Measurements from ENCODE around the gene ITPR3. TPM values are rescaled to one million over a fixed set of nuclear protein-coding genes. Genes with fewer than 3 reads are reported as not detected.
A peak's percentile ranks its signal among the peaks of the same experiment; 100 is the strongest.

The ITPR3 gene
- total and polyA plus RNA-seq, 2 of the 13 experiments (the other 11 are each of a cell fraction or from before 2014, with no cell fraction given): 3.8 to 21.4 TPM

GRCh38 chr6:33585403-33586107 lies 35.6 kb upstream of the ITPR3 start (continued):
- TF ChIP-seq, protein P1, sequence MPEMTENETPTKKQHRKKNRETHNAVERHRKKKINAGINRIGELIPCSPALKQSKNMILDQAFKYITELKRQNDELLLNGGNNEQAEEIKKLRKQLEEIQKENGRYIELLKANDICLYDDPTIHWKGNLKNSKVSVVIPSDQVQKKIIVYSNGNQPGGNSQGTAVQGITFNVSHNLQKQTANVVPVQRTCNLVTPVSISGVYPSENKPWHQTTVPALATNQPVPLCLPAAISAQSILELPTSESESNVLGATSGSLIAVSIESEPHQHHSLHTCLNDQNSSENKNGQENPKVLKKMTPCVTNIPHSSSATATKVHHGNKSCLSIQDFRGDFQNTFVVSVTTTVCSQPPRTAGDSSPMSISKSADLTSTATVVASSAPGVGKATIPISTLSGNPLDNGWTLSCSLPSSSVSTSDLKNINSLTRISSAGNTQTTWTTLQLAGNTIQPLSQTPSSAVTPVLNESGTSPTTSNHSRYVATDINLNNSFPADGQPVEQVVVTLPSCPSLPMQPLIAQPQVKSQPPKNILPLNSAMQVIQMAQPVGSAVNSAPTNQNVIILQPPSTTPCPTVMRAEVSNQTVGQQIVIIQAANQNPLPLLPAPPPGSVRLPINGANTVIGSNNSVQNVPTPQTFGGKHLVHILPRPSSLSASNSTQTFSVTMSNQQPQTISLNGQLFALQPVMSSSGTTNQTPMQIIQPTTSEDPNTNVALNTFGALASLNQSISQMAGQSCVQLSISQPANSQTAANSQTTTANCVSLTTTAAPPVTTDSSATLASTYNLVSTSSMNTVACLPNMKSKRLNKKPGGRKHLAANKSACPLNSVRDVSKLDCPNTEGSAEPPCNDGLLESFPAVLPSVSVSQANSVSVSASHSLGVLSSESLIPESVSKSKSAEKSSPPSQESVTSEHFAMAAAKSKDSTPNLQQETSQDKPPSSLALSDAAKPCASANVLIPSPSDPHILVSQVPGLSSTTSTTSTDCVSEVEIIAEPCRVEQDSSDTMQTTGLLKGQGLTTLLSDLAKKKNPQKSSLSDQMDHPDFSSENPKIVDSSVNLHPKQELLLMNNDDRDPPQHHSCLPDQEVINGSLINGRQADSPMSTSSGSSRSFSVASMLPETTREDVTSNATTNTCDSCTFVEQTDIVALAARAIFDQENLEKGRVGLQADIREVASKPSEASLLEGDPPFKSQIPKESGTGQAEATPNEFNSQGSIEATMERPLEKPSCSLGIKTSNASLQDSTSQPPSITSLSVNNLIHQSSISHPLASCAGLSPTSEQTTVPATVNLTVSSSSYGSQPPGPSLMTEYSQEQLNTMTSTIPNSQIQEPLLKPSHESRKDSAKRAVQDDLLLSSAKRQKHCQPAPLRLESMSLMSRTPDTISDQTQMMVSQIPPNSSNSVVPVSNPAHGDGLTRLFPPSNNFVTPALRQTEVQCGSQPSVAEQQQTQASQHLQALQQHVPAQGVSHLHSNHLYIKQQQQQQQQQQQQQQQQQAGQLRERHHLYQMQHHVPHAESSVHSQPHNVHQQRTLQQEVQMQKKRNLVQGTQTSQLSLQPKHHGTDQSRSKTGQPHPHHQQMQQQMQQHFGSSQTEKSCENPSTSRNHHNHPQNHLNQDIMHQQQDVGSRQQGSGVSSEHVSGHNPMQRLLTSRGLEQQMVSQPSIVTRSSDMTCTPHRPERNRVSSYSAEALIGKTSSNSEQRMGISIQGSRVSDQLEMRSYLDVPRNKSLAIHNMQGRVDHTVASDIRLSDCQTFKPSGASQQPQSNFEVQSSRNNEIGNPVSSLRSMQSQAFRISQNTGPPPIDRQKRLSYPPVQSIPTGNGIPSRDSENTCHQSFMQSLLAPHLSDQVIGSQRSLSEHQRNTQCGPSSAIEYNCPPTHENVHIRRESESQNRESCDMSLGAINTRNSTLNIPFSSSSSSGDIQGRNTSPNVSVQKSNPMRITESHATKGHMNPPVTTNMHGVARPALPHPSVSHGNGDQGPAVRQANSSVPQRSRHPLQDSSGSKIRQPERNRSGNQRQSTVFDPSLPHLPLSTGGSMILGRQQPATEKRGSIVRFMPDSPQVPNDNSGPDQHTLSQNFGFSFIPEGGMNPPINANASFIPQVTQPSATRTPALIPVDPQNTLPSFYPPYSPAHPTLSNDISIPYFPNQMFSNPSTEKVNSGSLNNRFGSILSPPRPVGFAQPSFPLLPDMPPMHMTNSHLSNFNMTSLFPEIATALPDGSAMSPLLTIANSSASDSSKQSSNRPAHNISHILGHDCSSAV (CRISPR knock-in tag; IDR thresholded peaks at IDR 0.05; ENCODE audit: borderline replicate concordance): no peak
- TF ChIP-seq BCL6 (CRISPR knock-in tag; IDR thresholded peaks at IDR 0.05) (no peak), HMGXB3 (CRISPR knock-in tag; IDR thresholded peaks at IDR 0.05; ENCODE audit: borderline replicate concordance) (peak; percentile 71; the same call in 1 of the 2 replicates), HNRNPH1 (optimal IDR thresholded peaks at IDR 0.05; ENCODE audit: low read depth, low read length) (no peak), ZBTB3 (CRISPR knock-in tag; IDR thresholded peaks at IDR 0.05; ENCODE audit: borderline replicate concordance, low read depth) (no peak), HNRNPLL (IDR thresholded peaks at IDR 0.05; ENCODE audit: low read depth, low read length, poor library complexity, severe bottlenecking) (no peak), HES4 (CRISPR knock-in tag; IDR thresholded peaks at IDR 0.05; ENCODE audit: borderline replicate concordance) (no peak), MYNN (CRISPR knock-in tag; IDR thresholded peaks at IDR 0.05; ENCODE audit: low read depth) (peak; percentile 75; the same call in 1 of the 2 replicates), SRSF9 (IDR thresholded peaks at IDR 0.05; ENCODE audit: borderline replicate concordance, insufficient read depth, low read depth, low read length, poor library complexity, severe bottlenecking) (no peak), KLF16 (CRISPR knock-in tag; IDR thresholded peaks at IDR 0.05) (peak in 1 of 2 experiments; percentile 52; a peak in 1 of 4 replicates)
- TF ChIP-seq, protein P2, sequence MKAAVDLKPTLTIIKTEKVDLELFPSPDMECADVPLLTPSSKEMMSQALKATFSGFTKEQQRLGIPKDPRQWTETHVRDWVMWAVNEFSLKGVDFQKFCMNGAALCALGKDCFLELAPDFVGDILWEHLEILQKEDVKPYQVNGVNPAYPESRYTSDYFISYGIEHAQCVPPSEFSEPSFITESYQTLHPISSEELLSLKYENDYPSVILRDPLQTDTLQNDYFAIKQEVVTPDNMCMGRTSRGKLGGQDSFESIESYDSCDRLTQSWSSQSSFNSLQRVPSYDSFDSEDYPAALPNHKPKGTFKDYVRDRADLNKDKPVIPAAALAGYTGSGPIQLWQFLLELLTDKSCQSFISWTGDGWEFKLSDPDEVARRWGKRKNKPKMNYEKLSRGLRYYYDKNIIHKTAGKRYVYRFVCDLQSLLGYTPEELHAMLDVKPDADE (CRISPR knock-in tag; IDR thresholded peaks at IDR 0.05): no peak
- TF ChIP-seq, protein P3, sequence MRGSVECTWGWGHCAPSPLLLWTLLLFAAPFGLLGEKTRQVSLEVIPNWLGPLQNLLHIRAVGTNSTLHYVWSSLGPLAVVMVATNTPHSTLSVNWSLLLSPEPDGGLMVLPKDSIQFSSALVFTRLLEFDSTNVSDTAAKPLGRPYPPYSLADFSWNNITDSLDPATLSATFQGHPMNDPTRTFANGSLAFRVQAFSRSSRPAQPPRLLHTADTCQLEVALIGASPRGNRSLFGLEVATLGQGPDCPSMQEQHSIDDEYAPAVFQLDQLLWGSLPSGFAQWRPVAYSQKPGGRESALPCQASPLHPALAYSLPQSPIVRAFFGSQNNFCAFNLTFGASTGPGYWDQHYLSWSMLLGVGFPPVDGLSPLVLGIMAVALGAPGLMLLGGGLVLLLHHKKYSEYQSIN (CRISPR knock-in tag; IDR thresholded peaks at IDR 0.05; ENCODE audit: borderline replicate concordance): no peak

Measured in HepG2 (cell line).